Activated effector memory CD4-positive, alpha-beta T cell treated with Interleukin-2 at 50 U/mL for 16 hours (primary cell): Measurements from ENCODE around the gene LYRM1.
"Not testable (repeated sequence)": the region's sequence is repeated elsewhere in the genome, so short reads cannot be mapped to it uniquely, and the experiment has no call there.

Experiments
- DNase-seq: peaks from one replicate; pipeline ENCODE4 v3.0.0-alpha.2; 2020

LYRM1 gene

GRCh38 chr16:20900299-20901067 is at the start of gene LYRM1, which contains the start of gene DCUN1D3:
TSS of gene LYRM1 (plus strand) at chr16:20900771. CDS start at chr16:20915556, 14,785 bp downstream.
TSS of gene DCUN1D3 (minus strand) at chr16:20900358. CDS start at chr16:20862538, 37,820 bp downstream.
- DNase-seq = peak; percentile 72

- no peak for DNase-seq
These were observed 49.6 kb upstream of the LYRM1 start for GRCh38 chr16:20850981-20851380.

GRCh38 chr16:20851601-20852000 is 49.0 kb upstream of the LYRM1 start:
- no peak for DNase-seq

GRCh38 chr16:20853143-20853542 is 47.4 kb upstream of the LYRM1 start:
- DNase-seq = no peak

GRCh38 chr16:20853981-20854620 is 46.5 kb upstream of the LYRM1 start:
- DNase-seq = no peak

- DNase-seq = no peak
These were observed 45.6 kb upstream of the LYRM1 start for GRCh38 chr16:20854963-20855362.

GRCh38 chr16:20857281-20857680 is 43.3 kb upstream of the LYRM1 start:
- DNase-seq = no peak

GRCh38 chr16:20859229-20859628 is 41.3 kb upstream of the LYRM1 start:
- DNase-seq = no peak

GRCh38 chr16:20859699-20860098 is 40.9 kb upstream of the LYRM1 start:
- DNase-seq = no peak

- DNase-seq = no peak
These were observed 40.2 kb upstream of the LYRM1 start for GRCh38 chr16:20860361-20860760.

- DNase-seq = not testable (repeated sequence)
These were observed 39.6 kb upstream of the LYRM1 start for GRCh38 chr16:20860995-20861394.

- no peak for DNase-seq
These were observed 38.2 kb upstream of the LYRM1 start for GRCh38 chr16:20862162-20862960.

- DNase-seq = not testable (repeated sequence)
These were observed 36.2 kb upstream of the LYRM1 start for GRCh38 chr16:20864376-20864775.

- no peak for DNase-seq
These were observed 35.0 kb upstream of the LYRM1 start for GRCh38 chr16:20865420-20866131.

- no peak for DNase-seq
These were observed 34.3 kb upstream of the LYRM1 start for GRCh38 chr16:20866145-20866772.

- no peak for DNase-seq
These were observed 33.8 kb upstream of the LYRM1 start for GRCh38 chr16:20866801-20867200.

GRCh38 chr16:20867585-20867984 is 33.0 kb upstream of the LYRM1 start:
- DNase-seq = no peak

- DNase-seq = no peak
These were observed 31.7 kb upstream of the LYRM1 start for GRCh38 chr16:20868890-20869289.

- no peak for DNase-seq
These were observed 30.3 kb upstream of the LYRM1 start for GRCh38 chr16:20870122-20870820.

- no peak for DNase-seq
These were observed 29.3 kb upstream of the LYRM1 start for GRCh38 chr16:20871258-20871657.

- DNase-seq = no peak
These were observed 28.4 kb upstream of the LYRM1 start for GRCh38 chr16:20871941-20872815.
